Transverse colon (tissue), 4 donors: Measurements from ENCODE around the gene KLRG1.

Experiments
- CTCF ChIP-seq, 5 experiments: fragments of 200-600 bp in 3 of 5; fragments of 450-650 bp in 2 of 5; sonication (generic) in 3 of 5; IDR thresholded peaks; 1 replicate in 2 of 5; 2 replicates in 3 of 5; pipeline ENCODE4 v1.5.1; 2016 to 2017; ENCODE audit warnings: antibody characterized with exemption in 5 of 5, inconsistent platforms in 3 of 5, mild to moderate bottlenecking in 2 of 5, moderate library complexity in 1 of 5
- EP300 ChIP-seq: sonication (generic); formaldehyde crosslinking; IDR thresholded peaks from one replicate; pipeline ENCODE4 v1.6.1; 2017; ENCODE audit warnings: antibody characterized with exemption, low read depth
- POLR2A ChIP-seq: fragments of 450-650 bp; IDR thresholded peaks from one replicate; pipeline ENCODE4 v1.6.1; 2016; ENCODE audit warnings: antibody characterized with exemption, mild to moderate bottlenecking, moderate library complexity
- POLR2AphosphoS5 ChIP-seq, 3 donors: sonication (generic); formaldehyde crosslinking; IDR thresholded peaks; one replicate each; pipeline ENCODE4 v1.6.1; 2016; ENCODE audit warnings: antibody characterized with exemption in 3 of 3

- TF ChIP-seq POLR2AphosphoS5 (IDR thresholded peaks at IDR 0.05) = no peak
- peak in 1 of 5 experiments; percentile 12 for TF ChIP-seq CTCF (IDR thresholded peaks at IDR 0.05)
- no peak for TF ChIP-seq POLR2A
- no peak for TF ChIP-seq EP300
Measured at GRCh38 chr12:8950702-8951478, 38.5 kb upstream of the KLRG1 start.
